ENCODE measurements around the gene LARP4B. TPM values are rescaled to one million over a fixed set of nuclear protein-coding genes. Genes with fewer than 3 reads are reported as not detected.

Gene LARP4B
- total and polyA plus RNA-seq, 2 of the 13 experiments (the other 11 are each of a cell fraction or from before 2014, with no cell fraction given) = 19.5 to 30.2 TPM

DNA sequence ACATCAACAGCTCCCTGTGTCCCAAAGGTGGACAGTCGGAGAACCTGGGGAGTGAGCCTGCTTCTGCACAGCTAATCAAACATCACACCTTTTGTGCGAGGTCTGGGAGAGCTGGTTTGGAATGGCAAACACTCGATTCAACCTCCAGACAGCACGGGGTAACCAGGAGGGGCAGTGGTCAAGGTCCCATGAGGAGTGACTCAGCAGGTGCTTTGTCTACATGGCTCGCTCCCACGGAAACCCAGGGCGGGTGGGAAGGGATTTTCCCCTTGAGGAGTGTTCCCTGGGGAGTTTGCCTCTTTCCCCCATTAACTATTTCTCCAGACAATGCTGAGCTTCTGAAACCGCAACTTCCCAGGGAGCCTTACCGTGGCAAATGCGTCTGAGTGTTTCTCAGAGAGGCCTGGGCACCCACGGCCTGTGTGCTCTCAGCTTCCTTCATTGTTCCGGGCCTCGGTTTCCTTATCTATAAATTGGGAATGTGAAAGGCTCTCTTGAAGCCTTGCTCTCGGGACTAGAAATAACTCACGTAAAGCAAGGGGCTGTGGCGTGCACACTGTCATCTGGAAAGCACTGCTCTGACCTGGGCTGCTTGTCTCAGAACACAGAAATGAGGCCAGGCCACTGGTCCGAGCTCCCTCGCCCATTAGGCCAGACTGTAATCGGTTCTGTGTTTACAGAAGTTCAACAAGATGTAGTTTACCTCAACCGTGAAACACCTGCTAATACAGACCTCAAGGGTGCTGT, 42.7 kb upstream of the LARP4B start (continued):
- TF ChIP-seq, protein P1, sequence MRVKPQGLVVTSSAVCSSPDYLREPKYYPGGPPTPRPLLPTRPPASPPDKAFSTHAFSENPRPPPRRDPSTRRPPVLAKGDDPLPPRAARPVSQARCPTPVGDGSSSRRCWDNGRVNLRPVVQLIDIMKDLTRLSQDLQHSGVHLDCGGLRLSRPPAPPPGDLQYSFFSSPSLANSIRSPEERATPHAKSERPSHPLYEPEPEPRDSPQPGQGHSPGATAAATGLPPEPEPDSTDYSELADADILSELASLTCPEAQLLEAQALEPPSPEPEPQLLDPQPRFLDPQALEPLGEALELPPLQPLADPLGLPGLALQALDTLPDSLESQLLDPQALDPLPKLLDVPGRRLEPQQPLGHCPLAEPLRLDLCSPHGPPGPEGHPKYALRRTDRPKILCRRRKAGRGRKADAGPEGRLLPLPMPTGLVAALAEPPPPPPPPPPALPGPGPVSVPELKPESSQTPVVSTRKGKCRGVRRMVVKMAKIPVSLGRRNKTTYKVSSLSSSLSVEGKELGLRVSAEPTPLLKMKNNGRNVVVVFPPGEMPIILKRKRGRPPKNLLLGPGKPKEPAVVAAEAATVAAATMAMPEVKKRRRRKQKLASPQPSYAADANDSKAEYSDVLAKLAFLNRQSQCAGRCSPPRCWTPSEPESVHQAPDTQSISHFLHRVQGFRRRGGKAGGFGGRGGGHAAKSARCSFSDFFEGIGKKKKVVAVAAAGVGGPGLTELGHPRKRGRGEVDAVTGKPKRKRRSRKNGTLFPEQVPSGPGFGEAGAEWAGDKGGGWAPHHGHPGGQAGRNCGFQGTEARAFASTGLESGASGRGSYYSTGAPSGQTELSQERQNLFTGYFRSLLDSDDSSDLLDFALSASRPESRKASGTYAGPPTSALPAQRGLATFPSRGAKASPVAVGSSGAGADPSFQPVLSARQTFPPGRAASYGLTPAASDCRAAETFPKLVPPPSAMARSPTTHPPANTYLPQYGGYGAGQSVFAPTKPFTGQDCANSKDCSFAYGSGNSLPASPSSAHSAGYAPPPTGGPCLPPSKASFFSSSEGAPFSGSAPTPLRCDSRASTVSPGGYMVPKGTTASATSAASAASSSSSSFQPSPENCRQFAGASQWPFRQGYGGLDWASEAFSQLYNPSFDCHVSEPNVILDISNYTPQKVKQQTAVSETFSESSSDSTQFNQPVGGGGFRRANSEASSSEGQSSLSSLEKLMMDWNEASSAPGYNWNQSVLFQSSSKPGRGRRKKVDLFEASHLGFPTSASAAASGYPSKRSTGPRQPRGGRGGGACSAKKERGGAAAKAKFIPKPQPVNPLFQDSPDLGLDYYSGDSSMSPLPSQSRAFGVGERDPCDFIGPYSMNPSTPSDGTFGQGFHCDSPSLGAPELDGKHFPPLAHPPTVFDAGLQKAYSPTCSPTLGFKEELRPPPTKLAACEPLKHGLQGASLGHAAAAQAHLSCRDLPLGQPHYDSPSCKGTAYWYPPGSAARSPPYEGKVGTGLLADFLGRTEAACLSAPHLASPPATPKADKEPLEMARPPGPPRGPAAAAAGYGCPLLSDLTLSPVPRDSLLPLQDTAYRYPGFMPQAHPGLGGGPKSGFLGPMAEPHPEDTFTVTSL (CRISPR knock-in tag; IDR thresholded peaks at IDR 0.05; ENCODE audit: borderline replicate concordance) = peak; percentile 62; the same call in 1 of the 2 replicates
- TF ChIP-seq ZNF850 (CRISPR knock-in tag; conservative IDR thresholded peaks at IDR 0.05) (no peak), HNRNPL (IDR thresholded peaks at IDR 0.05; ENCODE audit: low read depth, low read length) (no peak), ZNF460 (CRISPR knock-in tag; IDR thresholded peaks at IDR 0.05; ENCODE audit: borderline replicate concordance) (no peak), RFX3 (CRISPR knock-in tag; IDR thresholded peaks at IDR 0.05) (no peak), SUZ12 (IDR thresholded peaks at IDR 0.05; ENCODE audit: low read depth, low read length) (no peak), KLF16 (CRISPR knock-in tag; IDR thresholded peaks at IDR 0.05) (peak in 1 of 2 experiments; percentile 65; a peak in 1 of 4 replicates), SMAD9 (CRISPR knock-in tag; IDR thresholded peaks at IDR 0.05) (no peak), ZNF33B (CRISPR knock-in tag; IDR thresholded peaks at IDR 0.05) (no peak), GATAD2A (CRISPR knock-in tag; IDR thresholded peaks at IDR 0.05) (peak; percentile 90), ZNF577 (CRISPR knock-in tag; IDR thresholded peaks at IDR 0.05; ENCODE audit: borderline replicate concordance, low read depth) (no peak), PHF21A (CRISPR knock-in tag; IDR thresholded peaks at IDR 0.05) (0 out of 2 replicates have a peak, but pooled peaks have one; percentile 47), GPN1 (CRISPR knock-in tag; IDR thresholded peaks at IDR 0.05; ENCODE audit: borderline replicate concordance) (no peak), SMAD1 (CRISPR knock-in tag; IDR thresholded peaks at IDR 0.05; ENCODE audit: borderline replicate concordance, low read depth) (no peak), MBNL3 (CRISPR knock-in tag; conservative IDR thresholded peaks at IDR 0.05) (no peak), ARNT (IDR thresholded peaks at IDR 0.05) (no peak), HMG20A (CRISPR knock-in tag; IDR thresholded peaks at IDR 0.05; ENCODE audit: borderline replicate concordance) (peak; percentile 79; the same call in 1 of the 2 replicates)
- TF ChIP-seq, protein P2, sequence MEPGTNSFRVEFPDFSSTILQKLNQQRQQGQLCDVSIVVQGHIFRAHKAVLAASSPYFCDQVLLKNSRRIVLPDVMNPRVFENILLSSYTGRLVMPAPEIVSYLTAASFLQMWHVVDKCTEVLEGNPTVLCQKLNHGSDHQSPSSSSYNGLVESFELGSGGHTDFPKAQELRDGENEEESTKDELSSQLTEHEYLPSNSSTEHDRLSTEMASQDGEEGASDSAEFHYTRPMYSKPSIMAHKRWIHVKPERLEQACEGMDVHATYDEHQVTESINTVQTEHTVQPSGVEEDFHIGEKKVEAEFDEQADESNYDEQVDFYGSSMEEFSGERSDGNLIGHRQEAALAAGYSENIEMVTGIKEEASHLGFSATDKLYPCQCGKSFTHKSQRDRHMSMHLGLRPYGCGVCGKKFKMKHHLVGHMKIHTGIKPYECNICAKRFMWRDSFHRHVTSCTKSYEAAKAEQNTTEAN (CRISPR knock-in tag; conservative IDR thresholded peaks at IDR 0.05) = no peak
- TF ChIP-seq, protein P3, sequence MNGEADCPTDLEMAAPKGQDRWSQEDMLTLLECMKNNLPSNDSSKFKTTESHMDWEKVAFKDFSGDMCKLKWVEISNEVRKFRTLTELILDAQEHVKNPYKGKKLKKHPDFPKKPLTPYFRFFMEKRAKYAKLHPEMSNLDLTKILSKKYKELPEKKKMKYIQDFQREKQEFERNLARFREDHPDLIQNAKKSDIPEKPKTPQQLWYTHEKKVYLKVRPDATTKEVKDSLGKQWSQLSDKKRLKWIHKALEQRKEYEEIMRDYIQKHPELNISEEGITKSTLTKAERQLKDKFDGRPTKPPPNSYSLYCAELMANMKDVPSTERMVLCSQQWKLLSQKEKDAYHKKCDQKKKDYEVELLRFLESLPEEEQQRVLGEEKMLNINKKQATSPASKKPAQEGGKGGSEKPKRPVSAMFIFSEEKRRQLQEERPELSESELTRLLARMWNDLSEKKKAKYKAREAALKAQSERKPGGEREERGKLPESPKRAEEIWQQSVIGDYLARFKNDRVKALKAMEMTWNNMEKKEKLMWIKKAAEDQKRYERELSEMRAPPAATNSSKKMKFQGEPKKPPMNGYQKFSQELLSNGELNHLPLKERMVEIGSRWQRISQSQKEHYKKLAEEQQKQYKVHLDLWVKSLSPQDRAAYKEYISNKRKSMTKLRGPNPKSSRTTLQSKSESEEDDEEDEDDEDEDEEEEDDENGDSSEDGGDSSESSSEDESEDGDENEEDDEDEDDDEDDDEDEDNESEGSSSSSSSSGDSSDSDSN (CRISPR knock-in tag; IDR thresholded peaks at IDR 0.05) = peak; percentile 59
- TF ChIP-seq, protein P4, sequence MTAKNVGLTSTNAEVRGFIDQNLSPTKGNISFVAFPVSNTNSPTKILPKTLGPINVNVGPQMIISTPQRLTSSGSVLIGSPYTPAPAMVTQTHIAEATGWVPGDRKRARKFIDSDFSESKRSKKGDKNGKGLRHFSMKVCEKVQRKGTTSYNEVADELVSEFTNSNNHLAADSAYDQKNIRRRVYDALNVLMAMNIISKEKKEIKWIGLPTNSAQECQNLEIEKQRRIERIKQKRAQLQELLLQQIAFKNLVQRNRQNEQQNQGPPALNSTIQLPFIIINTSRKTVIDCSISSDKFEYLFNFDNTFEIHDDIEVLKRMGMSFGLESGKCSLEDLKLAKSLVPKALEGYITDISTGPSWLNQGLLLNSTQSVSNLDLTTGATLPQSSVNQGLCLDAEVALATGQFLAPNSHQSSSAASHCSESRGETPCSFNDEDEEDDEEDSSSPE (CRISPR knock-in tag; IDR thresholded peaks at IDR 0.05) = peak; percentile 44; the same call in 1 of the 2 replicates
